CD4-positive, alpha-beta T cell treated with Interleukin-6 for 4 hours (primary cell): ENCODE data around the gene ZNF532.
"Not testable (repeated sequence)": the region's sequence is repeated elsewhere in the genome, so short reads cannot be mapped to it uniquely, and the experiment has no call there.

Source experiments
- DNase-seq: peaks from one replicate; pipeline ENCODE4 v3.0.0-alpha.2; 2020; ENCODE audit warnings: mixed read lengths

Gene ZNF532

GRCh38 chr18:59011786-59012185, 147.1 kb downstream of the ZNF532 start:
- DNase-seq: no peak

- DNase-seq: no peak
Observed at GRCh38 chr18:59012815-59013705, 148.4 kb downstream of the ZNF532 start.

- no peak for DNase-seq
Observed at GRCh38 chr18:59013744-59014143, 149.1 kb downstream of the ZNF532 start.

- DNase-seq: no peak
Observed at GRCh38 chr18:59015531-59016152, 151.0 kb downstream of the ZNF532 start.

GRCh38 chr18:59021500-59021899, 156.8 kb downstream of the ZNF532 start:
- DNase-seq: no peak

GRCh38 chr18:59022167-59022945, 157.7 kb downstream of the ZNF532 start:
- no peak for DNase-seq

GRCh38 chr18:59024829-59025228, 160.2 kb downstream of the ZNF532 start:
- no peak for DNase-seq

GRCh38 chr18:59025532-59025931, 160.9 kb downstream of the ZNF532 start:
- DNase-seq: not testable (repeated sequence)

GRCh38 chr18:59026364-59026763, 161.7 kb downstream of the ZNF532 start:
- DNase-seq: no peak

GRCh38 chr18:59026831-59027410, 162.2 kb downstream of the ZNF532 start:
- no peak for DNase-seq

GRCh38 chr18:59029663-59030429, 165.2 kb downstream of the ZNF532 start:
- DNase-seq: no peak

GRCh38 chr18:59032308-59032707, 167.6 kb downstream of the ZNF532 start:
- no peak for DNase-seq

- DNase-seq: no peak
Observed at GRCh38 chr18:59033359-59033758, 168.7 kb downstream of the ZNF532 start.

GRCh38 chr18:59033974-59034373, 169.3 kb downstream of the ZNF532 start:
- no peak for DNase-seq

- DNase-seq: no peak
Observed at GRCh38 chr18:59035591-59035990, 170.9 kb downstream of the ZNF532 start.
